Measurements from ENCODE around the gene JRKL. TPM values are rescaled to one million over a fixed set of nuclear protein-coding genes. Genes with fewer than 3 reads are reported as not detected.

Gene JRKL
- total and polyA plus RNA-seq, 2 of the 8 experiments (the other 6 are each of a cell fraction or from before 2014, with no cell fraction given): 1.4 to 4.9 TPM

- peak; percentile 76 for TF ChIP-seq PHF8 (conservative IDR thresholded peaks at IDR 0.05; ENCODE audit: low read depth, low read length)
- TF ChIP-seq CTCF (IDR thresholded peaks at IDR 0.05; ENCODE audit: control extremely low read depth in 1 of 3, insufficient read depth in 1 of 3, low read depth in 1 of 3, low read length in 3 of 3): no peak
- no peak for TF ChIP-seq SUZ12 (IDR thresholded peaks at IDR 0.05; ENCODE audit: low read length)
- no peak for TF ChIP-seq RXRA (IDR thresholded peaks at IDR 0.05; ENCODE audit: insufficient read depth, low read depth, low read length)
- TF ChIP-seq CEBPB (IDR thresholded peaks at IDR 0.05; ENCODE audit: low read depth, low read length): peak; percentile 52
- no peak; the same call in 1 of the 2 replicates for TF ChIP-seq USF2 (IDR thresholded peaks at IDR 0.05; ENCODE audit: low read length)
- TF ChIP-seq CTBP2 (IDR thresholded peaks at IDR 0.05; ENCODE audit: borderline replicate concordance, insufficient read depth, insufficient read length, low read length): no peak
- no peak for TF ChIP-seq GTF2F1 (IDR thresholded peaks at IDR 0.05; ENCODE audit: borderline replicate concordance, low read depth, low read length)
- no peak for TF ChIP-seq RNF2 (IDR thresholded peaks at IDR 0.05; ENCODE audit: borderline replicate concordance, low read depth, low read length, missing control alignments, poor library complexity, severe bottlenecking)
- TF ChIP-seq TCF12 (IDR thresholded peaks at IDR 0.05; ENCODE audit: low read depth, low read length): no peak
- no peak; a peak in 1 of 4 replicates for TF ChIP-seq RAD21 (IDR thresholded peaks at IDR 0.05 in 1 of 2, conservative IDR thresholded peaks at IDR 0.05 in 1 of 2; ENCODE audit: low read depth in 2 of 2, low read length in 2 of 2)
- no peak for TF ChIP-seq YY1 (IDR thresholded peaks at IDR 0.05; ENCODE audit: low read depth, low read length)
- peak; percentile 43; the same call in 1 of the 2 replicates for TF ChIP-seq TBP (IDR thresholded peaks at IDR 0.05; ENCODE audit: low read depth, low read length)
- no peak for TF ChIP-seq SRF (IDR thresholded peaks at IDR 0.05; ENCODE audit: low read depth, low read length)
- no peak for TF ChIP-seq BCL11A (IDR thresholded peaks at IDR 0.05; ENCODE audit: low read depth in 2 of 2, low read length in 2 of 2)
- peak; percentile 35 to 36; a peak in 2 of 4 replicates for TF ChIP-seq SIN3A (conservative IDR thresholded peaks at IDR 0.05 in 1 of 2, IDR thresholded peaks at IDR 0.05 in 1 of 2; ENCODE audit: low read depth in 1 of 2, low read length in 2 of 2)
- no peak for TF ChIP-seq CHD1 (IDR thresholded peaks at IDR 0.05; ENCODE audit: low read depth, low read length)
- TF ChIP-seq SP4 (IDR thresholded peaks at IDR 0.05; ENCODE audit: low read length): peak; percentile 64; the same call in 1 of the 2 replicates
- TF ChIP-seq NANOG (IDR thresholded peaks at IDR 0.05; ENCODE audit: insufficient read depth, low read depth, low read length, poor library complexity, severe bottlenecking): no peak
Observed at GRCh38 chr11:96389720-96390487, at the start of gene JRKL, which contains the start of gene CCDC82 (continued).
